Stimulated activated memory B cell treated with anti-CD40 and anti-IgM and Interleukin-4, amounts not matched to agents 10 μg/mL and 1 μg/mL and 100 μg/mL, for 72 hours (primary cell): ENCODE measurements around the gene SVIL.

ENCODE experiments used
- ATAC-seq: fragments of 150-1000 bp; cut with Tn5 transposase; 2 replicates; pipeline ENCODE4 v1.10.0; 2021
- H3K27ac Mint-ChIP-seq: one replicate; pipeline ENCODE4 v1.8.0; 2022; ENCODE audit warnings: mild to moderate bottlenecking, mixed read lengths
- H3K27me3 Mint-ChIP-seq: one replicate; pipeline ENCODE4 v1.8.0; 2022; ENCODE audit warnings: mixed read lengths
- H3K36me3 Mint-ChIP-seq: one replicate; pipeline ENCODE4 v1.8.0; 2022; ENCODE audit warnings: mixed read lengths
- H3K4me1 Mint-ChIP-seq: one replicate; pipeline ENCODE4 v1.8.0; 2022; ENCODE audit warnings: mixed read lengths
- H3K4me3 Mint-ChIP-seq: one replicate; pipeline ENCODE4 v1.8.0; 2022; ENCODE audit warnings: mild to moderate bottlenecking, moderate library complexity, mixed read lengths
- H3K9me3 Mint-ChIP-seq: one replicate; pipeline ENCODE4 v1.8.0; 2022; ENCODE audit warnings: mixed read lengths

The SVIL gene

DNA sequence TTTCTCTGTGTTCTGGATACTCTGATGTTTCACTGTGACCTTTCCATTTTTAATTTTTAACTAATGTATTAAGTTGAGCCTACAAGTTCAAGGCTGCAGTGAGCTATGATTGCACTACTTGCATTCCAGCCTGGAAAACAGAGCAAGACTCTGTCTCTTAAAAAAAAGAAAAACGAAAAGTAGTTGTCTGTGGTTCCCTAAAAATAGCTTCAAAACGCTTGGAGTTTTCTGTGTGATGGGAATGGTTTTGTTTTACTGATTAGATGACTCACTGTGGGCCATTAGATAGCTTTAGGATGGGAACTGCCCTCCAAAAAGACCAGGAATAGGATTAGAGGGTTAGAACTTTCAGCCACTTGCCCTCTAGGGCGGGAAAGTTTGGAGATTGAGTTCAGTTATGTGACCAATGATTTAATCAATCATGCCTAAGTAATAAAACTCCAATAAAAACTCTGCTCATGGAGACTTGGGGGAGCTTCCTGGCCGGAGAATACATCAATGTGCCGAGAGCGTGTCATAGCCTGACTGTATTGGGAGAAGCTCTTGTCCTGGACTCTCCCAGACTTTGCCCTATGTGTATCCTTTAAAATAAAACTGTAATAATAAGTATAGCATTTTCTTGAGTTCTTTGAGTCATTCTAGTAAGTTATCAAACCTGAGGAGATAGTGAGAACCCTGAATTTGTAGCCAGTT, 198.8 kb downstream of the SVIL start:
- no peak for ATAC-seq
- no peak overlapping the region for H3K4me3 Mint-ChIP-seq
- H3K27ac Mint-ChIP-seq = no peak overlapping the region
- no peaks in the 10 kb centered on the region for H3K27me3 Mint-ChIP-seq
- H3K36me3 Mint-ChIP-seq = peaks cover 52% of the 10 kb centered on the region
- peaks cover 22% of the 10 kb centered on the region for H3K9me3 Mint-ChIP-seq
- H3K4me1 Mint-ChIP-seq = peaks cover 2% of the 10 kb centered on the region

DNA sequence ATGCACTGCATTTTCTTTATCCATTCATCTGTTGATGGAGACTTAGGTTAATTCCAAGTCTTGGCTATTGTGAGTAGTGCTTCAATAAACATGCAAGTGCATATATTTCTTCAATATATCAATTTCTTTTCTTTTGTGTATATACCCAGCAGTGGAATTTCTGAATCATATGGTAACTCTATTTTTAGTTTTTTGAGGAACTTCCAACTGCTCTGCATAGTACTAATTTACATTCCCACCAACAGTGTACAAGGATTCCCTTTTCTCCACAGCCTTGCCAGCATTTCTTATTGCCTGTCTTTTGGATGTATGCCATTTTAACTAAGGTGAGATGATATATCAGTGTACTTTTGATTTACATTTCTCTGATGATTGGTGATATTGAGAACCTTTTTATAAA, 200.7 kb downstream of the SVIL start:
- Mint-ChIP-seq H3K9me3 (peaks cover 20% of the 10 kb centered on the region), H3K27ac (no peak overlapping the region), H3K27me3 (no peaks in the 10 kb centered on the region), H3K4me1 (peaks cover 7% of the 10 kb centered on the region), H3K36me3 (peaks cover 38% of the 10 kb centered on the region), H3K4me3 (no peak overlapping the region)
- ATAC-seq = no peak

DNA sequence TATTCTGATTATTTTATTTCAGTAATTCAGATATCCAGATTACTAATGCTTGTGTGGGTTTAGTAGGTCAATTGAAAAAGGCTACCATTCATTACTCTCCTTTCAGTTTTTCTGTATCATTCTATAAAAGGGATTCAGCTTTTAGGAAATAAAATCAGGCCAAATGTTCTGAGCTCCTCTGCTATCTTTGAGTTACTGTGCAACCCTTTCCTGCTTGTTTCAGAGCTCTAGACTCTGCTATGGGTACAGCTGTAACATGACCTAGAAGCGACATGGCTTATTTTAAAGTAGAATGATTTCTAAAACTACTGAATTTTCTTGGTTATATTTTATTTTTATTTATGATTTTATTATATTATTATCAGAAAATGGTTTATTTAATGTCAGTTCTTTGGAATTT, 203.1 kb downstream of the SVIL start:
- Mint-ChIP-seq H3K4me3 (no peak overlapping the region), H3K9me3 (peaks cover 6% of the 10 kb centered on the region), H3K27ac (no peak overlapping the region), H3K36me3 (peaks cover 15% of the 10 kb centered on the region), H3K27me3 (no peaks in the 10 kb centered on the region), H3K4me1 (peaks cover 7% of the 10 kb centered on the region)
- ATAC-seq = no peak

DNA sequence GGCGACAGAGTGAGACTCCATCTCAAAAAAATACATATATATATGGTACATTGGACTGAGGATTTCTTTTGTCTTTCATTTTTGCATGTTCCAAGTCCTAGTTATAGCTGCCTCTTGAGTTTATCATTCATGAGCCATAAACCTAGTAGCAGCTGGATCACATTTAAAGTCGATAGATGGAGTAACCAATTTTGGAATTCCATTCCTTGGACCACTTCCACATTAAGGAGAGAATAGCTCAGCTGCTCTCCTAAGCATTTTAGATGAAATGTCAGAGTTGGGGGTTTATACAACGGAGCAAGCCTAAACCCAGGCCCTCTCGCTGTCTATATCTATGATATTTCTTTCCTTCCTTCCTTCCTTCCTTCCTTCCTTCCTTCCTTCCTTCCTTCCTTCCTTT, 204.7 kb downstream of the SVIL start:
- peaks cover 6% of the 10 kb centered on the region for H3K9me3 Mint-ChIP-seq
- peaks cover 12% of the 10 kb centered on the region for H3K36me3 Mint-ChIP-seq
- H3K27me3 Mint-ChIP-seq = no peaks in the 10 kb centered on the region
- no peak overlapping the region for H3K4me3 Mint-ChIP-seq
- no peak for ATAC-seq
- H3K4me1 Mint-ChIP-seq = peaks cover 7% of the 10 kb centered on the region
- H3K27ac Mint-ChIP-seq = peak overlapping the region; percentile 17

DNA sequence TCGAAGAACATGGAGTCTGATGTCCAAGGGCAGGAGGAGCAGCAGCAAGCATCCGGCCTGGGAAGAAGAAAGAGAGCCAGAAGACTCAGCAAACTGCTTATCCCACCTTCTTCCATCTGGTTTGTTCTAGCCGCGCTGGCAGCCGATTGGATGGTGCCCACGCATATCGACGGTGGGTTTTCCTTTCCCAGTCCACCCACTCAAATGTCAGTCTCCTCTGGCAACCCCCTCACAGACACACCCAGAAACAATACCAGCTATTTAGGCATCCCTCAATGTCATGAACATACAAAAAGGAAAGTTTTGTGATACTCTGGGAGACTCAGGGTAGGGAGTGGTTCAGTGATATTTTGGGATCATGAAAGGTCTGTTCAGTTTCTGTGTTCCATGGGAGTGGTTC, 206.3 kb downstream of the SVIL start:
- Mint-ChIP-seq H3K4me1 (peaks cover 7% of the 10 kb centered on the region), H3K27me3 (no peaks in the 10 kb centered on the region), H3K27ac (no peak overlapping the region), H3K9me3 (peaks cover 6% of the 10 kb centered on the region), H3K4me3 (no peak overlapping the region), H3K36me3 (no peaks in the 10 kb centered on the region)
- ATAC-seq = no peak

DNA sequence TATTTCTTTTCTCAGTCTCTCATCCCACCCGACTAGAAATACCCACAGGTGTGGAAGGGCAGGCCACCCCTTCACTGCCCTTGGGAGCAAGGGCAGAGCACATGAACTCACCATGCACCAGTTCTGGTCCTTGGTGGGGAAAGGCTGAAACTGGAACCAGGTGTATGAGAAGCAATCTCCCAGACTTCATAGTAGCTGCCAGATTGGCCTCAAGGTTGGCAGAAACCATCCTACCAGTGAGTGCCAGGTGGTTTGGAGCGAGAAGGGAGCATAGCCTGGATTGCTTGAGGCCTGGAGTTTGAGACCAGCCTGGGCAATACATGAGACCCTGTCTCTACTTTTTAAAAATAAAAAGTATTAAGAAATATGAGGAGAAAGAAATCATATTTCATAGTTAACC, 207.1 kb downstream of the SVIL start:
- Mint-ChIP-seq H3K27ac (no peak overlapping the region), H3K27me3 (no peaks in the 10 kb centered on the region), H3K4me3 (no peak overlapping the region), H3K4me1 (peaks cover 7% of the 10 kb centered on the region), H3K9me3 (peaks cover 6% of the 10 kb centered on the region), H3K36me3 (no peaks in the 10 kb centered on the region)
- no peak for ATAC-seq

DNA sequence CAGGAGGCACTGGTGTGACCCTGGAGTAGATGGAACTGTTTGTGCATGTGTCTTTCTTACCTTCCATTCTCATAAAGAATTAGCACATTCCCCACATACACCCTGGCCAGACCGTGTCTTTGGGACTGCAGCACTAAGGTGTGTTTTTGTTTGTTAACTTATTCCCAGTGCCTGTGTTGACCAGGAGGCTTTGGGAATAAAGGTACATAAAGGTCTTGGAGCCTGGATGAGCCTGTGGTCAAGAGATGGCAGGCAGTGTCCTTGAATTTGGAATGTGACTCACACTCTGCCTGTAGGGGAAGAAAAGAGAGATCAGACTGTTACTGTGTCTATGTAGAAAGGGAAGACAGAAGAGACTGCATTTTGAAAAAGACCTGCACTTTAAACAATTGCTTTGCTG, 208.4 kb downstream of the SVIL start:
- Mint-ChIP-seq H3K27ac (no peak overlapping the region), H3K9me3 (peaks cover 6% of the 10 kb centered on the region), H3K27me3 (no peaks in the 10 kb centered on the region), H3K4me3 (no peak overlapping the region), H3K36me3 (peaks cover 11% of the 10 kb centered on the region), H3K4me1 (peaks cover 7% of the 10 kb centered on the region)
- ATAC-seq = no peak

DNA sequence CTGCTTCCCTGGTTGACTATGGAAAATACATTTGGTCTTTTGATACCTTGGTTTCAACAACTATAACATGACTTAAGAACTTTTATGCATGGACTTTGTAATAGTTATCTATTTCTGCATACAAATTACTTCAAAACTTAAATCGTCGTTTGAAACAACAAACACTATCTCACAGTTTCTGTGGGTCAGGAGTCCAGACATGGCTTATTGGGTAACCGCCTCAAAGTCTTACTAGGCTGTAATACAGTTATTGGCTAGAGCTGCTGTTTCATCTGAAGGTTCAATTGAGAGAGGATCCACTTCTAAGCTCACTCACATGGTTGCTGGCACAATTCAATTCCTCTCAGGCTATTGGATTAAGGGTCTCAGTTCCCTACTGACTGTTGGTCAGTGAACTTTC, 210.8 kb downstream of the SVIL start:
- no peaks in the 10 kb centered on the region for H3K27me3 Mint-ChIP-seq
- H3K27ac Mint-ChIP-seq = no peak overlapping the region
- no peaks in the 10 kb centered on the region for H3K4me1 Mint-ChIP-seq
- ATAC-seq = no peak
- H3K36me3 Mint-ChIP-seq = peaks cover 26% of the 10 kb centered on the region
- no peak overlapping the region for H3K4me3 Mint-ChIP-seq
- no peaks in the 10 kb centered on the region for H3K9me3 Mint-ChIP-seq

DNA sequence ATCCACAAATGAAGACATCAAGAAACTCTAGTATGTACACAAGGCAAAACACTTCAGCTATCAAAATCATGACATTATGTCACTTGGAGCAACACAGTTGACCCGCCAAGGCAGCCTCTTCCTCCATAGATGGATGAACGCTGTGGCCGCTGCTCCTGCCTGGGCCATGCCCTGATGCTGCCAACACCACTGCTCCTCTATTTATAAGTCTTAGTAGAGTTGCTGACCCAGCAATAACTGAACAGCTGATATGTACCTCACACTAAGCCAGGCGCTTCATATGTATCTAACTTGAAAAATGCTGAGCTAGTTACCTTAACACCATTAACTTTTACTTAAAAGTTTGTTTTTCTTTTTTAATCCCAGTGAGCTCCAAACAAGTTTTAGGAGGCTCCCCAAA, 214.0 kb downstream of the SVIL start:
- Mint-ChIP-seq H3K27me3 (no peaks in the 10 kb centered on the region), H3K4me1 (no peaks in the 10 kb centered on the region), H3K9me3 (no peaks in the 10 kb centered on the region), H3K36me3 (peaks cover 30% of the 10 kb centered on the region), H3K4me3 (no peak overlapping the region), H3K27ac (no peak overlapping the region)
- no peak for ATAC-seq

DNA sequence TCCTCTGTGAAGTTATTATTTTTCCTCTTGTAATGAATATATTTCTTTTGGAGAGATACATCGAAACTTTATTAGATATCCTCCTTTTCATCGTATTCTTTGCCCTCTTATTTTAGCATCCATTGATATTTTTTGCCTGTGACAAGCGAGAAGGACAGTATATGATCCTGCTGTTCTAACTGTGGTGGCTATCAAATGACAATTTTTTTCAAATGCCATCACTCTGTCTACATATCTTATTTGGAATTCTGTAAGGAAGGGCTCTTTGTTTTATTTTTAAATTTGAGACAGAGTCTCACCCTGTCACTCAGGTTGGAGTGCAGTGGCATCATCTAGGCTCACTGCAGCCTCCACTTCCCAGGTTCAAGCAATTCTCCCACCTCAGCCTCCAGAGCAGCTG, 217.4 kb downstream of the SVIL start:
- no peak overlapping the region for H3K4me3 Mint-ChIP-seq
- no peaks in the 10 kb centered on the region for H3K9me3 Mint-ChIP-seq
- H3K27me3 Mint-ChIP-seq = no peaks in the 10 kb centered on the region
- H3K27ac Mint-ChIP-seq = no peak overlapping the region
- ATAC-seq = no peak
- H3K36me3 Mint-ChIP-seq = peaks cover 34% of the 10 kb centered on the region
- H3K4me1 Mint-ChIP-seq = no peaks in the 10 kb centered on the region

DNA sequence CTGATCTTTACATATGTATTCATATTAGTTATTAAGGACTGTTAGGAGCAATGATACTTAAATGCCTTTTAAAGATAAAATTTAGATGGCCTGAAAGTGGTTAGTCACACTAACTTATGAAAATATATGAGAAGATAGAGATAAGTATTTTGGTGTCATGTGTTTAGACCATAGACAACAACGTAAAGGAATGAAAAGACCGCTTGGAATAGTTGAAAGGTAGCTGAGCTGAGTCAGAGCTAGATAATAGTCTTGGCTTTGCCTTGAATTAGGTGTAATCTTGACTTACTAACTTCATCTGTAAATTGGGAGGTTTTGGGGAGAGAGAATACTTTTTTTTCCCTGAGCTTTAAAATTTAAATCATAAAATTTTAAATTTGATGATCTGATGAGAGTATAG, 218.9 kb downstream of the SVIL start:
- H3K9me3 Mint-ChIP-seq = no peaks in the 10 kb centered on the region
- H3K27me3 Mint-ChIP-seq = no peaks in the 10 kb centered on the region
- peaks cover 20% of the 10 kb centered on the region for H3K36me3 Mint-ChIP-seq
- H3K27ac Mint-ChIP-seq = no peak overlapping the region
- no peak overlapping the region for H3K4me3 Mint-ChIP-seq
- H3K4me1 Mint-ChIP-seq = peaks cover 10% of the 10 kb centered on the region
- ATAC-seq = no peak

DNA sequence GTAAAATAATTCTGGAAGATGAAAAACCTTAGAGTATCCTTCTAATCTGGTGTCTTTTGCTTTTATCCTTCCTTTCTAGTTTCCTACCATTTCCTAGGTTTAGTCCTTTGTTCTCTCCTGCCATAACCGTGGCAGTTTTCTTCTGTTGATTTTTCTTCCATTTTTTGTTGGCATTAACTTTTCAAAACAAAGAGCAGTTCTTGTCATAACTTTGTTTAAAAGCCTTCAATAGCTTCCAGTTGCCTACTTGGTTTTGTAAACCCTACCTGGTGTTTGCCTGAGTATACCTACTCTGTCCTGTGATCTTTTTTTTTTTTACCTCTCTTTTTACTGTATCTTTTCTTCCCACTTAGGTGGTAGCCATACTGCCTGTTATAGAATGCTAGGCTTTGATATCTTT, 220.3 kb downstream of the SVIL start:
- Mint-ChIP-seq H3K9me3 (no peaks in the 10 kb centered on the region), H3K27me3 (no peaks in the 10 kb centered on the region), H3K27ac (no peak overlapping the region), H3K36me3 (peaks cover 11% of the 10 kb centered on the region), H3K4me3 (no peak overlapping the region), H3K4me1 (peaks cover 10% of the 10 kb centered on the region)
- ATAC-seq = no peak

DNA sequence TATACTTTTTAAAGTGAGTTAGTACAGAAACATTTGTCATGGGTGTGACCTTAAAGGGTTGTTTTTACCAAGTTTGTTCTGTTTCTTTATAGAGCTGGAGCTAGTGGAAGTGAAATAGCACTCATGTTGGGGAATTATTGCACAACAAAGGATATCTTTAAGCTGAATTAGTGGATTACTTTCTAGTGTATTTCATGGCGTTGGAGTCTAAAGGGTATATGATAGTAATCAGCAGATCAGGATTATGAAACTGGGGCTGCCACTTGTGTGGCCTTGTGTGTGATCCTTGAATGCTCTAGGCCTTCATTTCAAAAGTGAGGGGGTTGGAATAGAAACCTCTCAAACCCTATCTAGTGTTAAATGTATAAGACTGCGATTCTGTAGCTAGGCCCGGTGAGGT, 222.3 kb downstream of the SVIL start:
- Mint-ChIP-seq H3K4me1 (peaks cover 10% of the 10 kb centered on the region), H3K4me3 (no peak overlapping the region), H3K27ac (no peak overlapping the region), H3K36me3 (peaks cover 7% of the 10 kb centered on the region), H3K9me3 (peaks cover 2% of the 10 kb centered on the region), H3K27me3 (no peaks in the 10 kb centered on the region)
- ATAC-seq = no peak

DNA sequence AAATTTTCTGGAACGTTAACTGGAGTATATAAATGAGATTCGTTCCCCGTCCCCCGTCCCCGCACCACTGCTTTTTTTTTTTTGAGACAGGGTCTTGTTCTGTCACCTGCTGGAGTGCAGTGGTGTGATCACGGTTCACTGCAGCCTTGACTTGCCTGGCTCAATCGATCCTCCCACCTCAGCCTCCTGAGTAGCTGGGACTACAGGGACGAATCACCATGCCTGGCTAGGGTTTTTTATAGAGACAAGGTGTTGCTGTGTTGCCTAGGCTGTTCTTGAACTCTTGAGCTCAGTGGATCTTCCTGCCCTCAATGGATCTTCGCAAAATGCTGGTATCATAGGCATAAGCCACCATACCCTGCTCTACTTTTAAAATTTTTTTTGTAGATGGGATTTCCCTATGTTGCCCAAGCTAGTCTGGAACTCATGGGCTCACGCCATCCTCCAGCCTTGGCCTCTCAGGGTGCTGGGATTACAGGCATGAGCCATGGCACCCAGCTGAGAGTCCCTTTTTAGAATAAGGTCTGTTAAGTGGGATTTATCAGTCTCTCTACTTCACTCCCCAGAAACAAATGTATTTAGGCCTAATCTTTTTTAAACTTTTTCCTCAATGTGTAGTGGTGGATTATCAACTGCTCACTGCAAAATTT, 223.0 kb downstream of the SVIL start:
- no peak overlapping the region for H3K4me3 Mint-ChIP-seq
- peaks cover 2% of the 10 kb centered on the region for H3K9me3 Mint-ChIP-seq
- H3K4me1 Mint-ChIP-seq = peaks cover 10% of the 10 kb centered on the region
- no peaks in the 10 kb centered on the region for H3K27me3 Mint-ChIP-seq
- no peak overlapping the region for H3K27ac Mint-ChIP-seq
- ATAC-seq = no peak
- H3K36me3 Mint-ChIP-seq = peaks cover 7% of the 10 kb centered on the region

DNA sequence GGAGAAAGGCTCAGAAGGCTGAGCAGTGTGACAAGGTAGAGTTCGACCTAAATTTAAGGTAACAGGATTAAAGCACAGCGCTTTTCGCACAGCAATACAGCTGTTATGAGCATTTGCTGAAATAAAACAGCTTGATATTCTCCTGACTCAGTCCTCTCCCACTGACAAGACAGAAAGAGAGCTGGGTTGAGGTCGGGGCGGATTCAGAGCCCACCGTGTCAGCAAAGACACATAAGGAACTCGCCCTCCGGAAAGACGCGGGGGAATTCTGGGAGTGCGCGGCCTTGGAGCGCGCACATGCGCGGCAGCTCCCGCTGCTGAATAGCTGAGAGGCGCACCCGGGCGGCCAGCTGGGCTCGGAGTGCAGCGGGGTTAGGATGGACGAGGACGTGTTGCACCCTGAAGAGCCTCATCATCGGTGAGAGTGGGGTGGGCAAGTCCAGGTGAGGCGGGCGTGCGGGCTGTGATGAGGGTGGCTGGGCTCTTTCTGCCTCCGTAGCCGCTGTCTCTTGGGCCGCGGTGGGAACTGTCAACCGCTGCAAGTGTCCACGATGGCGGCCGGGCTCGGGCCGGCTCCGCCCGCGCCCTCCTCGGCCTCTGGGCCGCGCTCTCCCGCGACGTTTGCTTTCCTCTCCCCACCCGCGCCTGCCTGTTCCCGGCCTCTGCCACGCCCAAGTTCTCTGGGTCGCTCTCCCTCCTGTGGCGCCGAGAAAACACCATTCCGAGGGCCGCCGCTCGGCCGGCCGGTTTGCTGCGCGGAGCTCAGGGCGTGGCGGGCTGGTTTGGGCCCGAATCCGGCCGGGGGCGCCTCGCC, 225.3 kb downstream of the SVIL start:
- H3K27ac Mint-ChIP-seq = peak overlapping the region; percentile 82
- H3K4me3 Mint-ChIP-seq = peak overlapping the region; percentile 94
- peak; percentile 81 for ATAC-seq
- no peaks in the 10 kb centered on the region for H3K27me3 Mint-ChIP-seq
- H3K36me3 Mint-ChIP-seq = no peaks in the 10 kb centered on the region
- H3K9me3 Mint-ChIP-seq = peaks cover 2% of the 10 kb centered on the region
- H3K4me1 Mint-ChIP-seq = peaks cover 10% of the 10 kb centered on the region

DNA sequence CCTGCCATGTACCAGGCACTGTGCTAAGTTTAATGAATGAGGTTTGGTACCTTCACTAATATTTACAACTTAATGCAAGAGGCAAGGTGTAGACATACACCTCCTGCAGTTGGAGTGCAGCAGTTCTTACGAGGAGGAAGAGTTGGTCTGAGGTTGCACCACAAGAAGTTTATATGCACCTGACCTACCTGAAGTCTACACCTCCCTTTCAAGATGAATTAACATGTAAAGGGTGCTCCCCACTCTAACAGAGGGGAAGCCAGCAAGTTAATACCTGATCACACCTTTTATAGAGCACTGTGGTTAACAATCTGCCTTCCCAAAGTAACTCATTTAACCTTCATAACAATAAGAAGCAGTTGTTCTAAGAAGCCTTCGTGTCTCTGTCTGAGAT, 225.9 kb downstream of the SVIL start:
- Mint-ChIP-seq H3K4me1 (peaks cover 10% of the 10 kb centered on the region), H3K27me3 (no peaks in the 10 kb centered on the region), H3K9me3 (peaks cover 2% of the 10 kb centered on the region), H3K4me3 (peak overlapping the region; percentile 94), H3K27ac (peak overlapping the region; percentile 82), H3K36me3 (no peaks in the 10 kb centered on the region)
- ATAC-seq = no peak
